GM12878 (cell line): ENCODE measurements around the gene HOXA10. TPM values are rescaled to one million over a fixed set of nuclear protein-coding genes. Genes with fewer than 3 reads are reported as not detected.

ENCODE experiments used
- ATAC-seq: fragments of 200-7000 bp; cut with Tn5 transposase; 3 replicates; pipeline ENCODE4 v1.9.1; 2020; ENCODE audit warnings: mild to moderate bottlenecking, moderate library complexity
- BruUV-seq: library from RNA; stranded (reverse); fragments of 400-500 nt; replicated peaks from 2 replicates; lab custom pipeline; 2021; lab: Mats Ljungman, UMichigan
- CTCF ChIA-PET: fragments of 300-600 bp; sonication (Branson Sonifier 250); formaldehyde crosslinking; extraction: SDS; loops from one replicate; lab custom pipeline; 2021; ENCODE audit warnings: inconsistent platforms; lab: Yijun Ruan, JAX
- POLR2A ChIA-PET: fragments of 350-600 bp; formaldehyde crosslinking; extraction: SDS; loops from one replicate; lab custom pipeline; 2021; ENCODE audit warnings: inconsistent platforms; lab: Charles Lee
- RAD21 ChIA-PET: fragments of 300-600 bp; sonication (Branson Sonifier 250); formaldehyde crosslinking; loops from one replicate; lab custom pipeline; 2023; ENCODE audit warnings: antibody characterized with exemption; ENCODE audit not compliant: unreplicated experiment; lab: Charles Lee
- SMC1A ChIA-PET: fragments of 300-600 bp; sonication (Branson Sonifier 250); formaldehyde crosslinking; loops from one replicate; lab custom pipeline; 2023; ENCODE audit not compliant: unreplicated experiment, uncharacterized antibody; lab: Charles Lee
- DNase-seq: peaks from one replicate; pipeline ENCODE4 v3.0.0-alpha.2; 2011; ENCODE audit warnings: low read depth, low spot score
- FAIRE-seq: peaks from 3 replicates; lab custom pipeline; 2011; peaks lifted over from hg19 to GRCh38; lab: Jason Lieb, UNC
- H2AFZ ChIP-seq: 2 replicates; pipeline ENCODE4 v1.6.0; 2011; ENCODE audit warnings: low read depth, low read length, control low read depth; ENCODE audit not compliant: control insufficient read depth
- H3K27ac ChIP-seq: 2 replicates; pipeline ENCODE4 v1.5.1; 2011; ENCODE audit warnings: control low read depth; ENCODE audit not compliant: control insufficient read depth, insufficient read depth
- H3K27me3 ChIP-seq, 2 experiments: replicated peaks in 1 of 2; 2 replicates each; pipeline versions ENCODE4 v1.6.0 to v1.6.1; 2011; ENCODE audit warnings: low read length in 1 of 2; ENCODE audit not compliant: control insufficient read depth in 2 of 2, insufficient read depth in 2 of 2
- H3K36me3 ChIP-seq, 2 experiments: 2 replicates each; pipeline ENCODE4 v1.5.1; 2011; ENCODE audit warnings: low read length in 1 of 2; ENCODE audit not compliant: control insufficient read depth in 2 of 2, insufficient read depth in 2 of 2
- H3K4me1 ChIP-seq: 2 replicates; pipeline ENCODE4 v1.6.1; 2011; ENCODE audit warnings: mild to moderate bottlenecking, low read length, moderate library complexity, mixed read lengths; ENCODE audit not compliant: control insufficient read depth, insufficient read depth
- H3K4me2 ChIP-seq: 2 replicates; pipeline ENCODE4 v1.6.0; 2011; ENCODE audit warnings: control low read depth; ENCODE audit not compliant: control insufficient read depth, insufficient read depth
- H3K4me3 ChIP-seq: fragments of 200-600 bp; sonication (generic); 2 replicates; pipeline ENCODE4 v1.5.1; 2016
- H3K79me2 ChIP-seq: 2 replicates; pipeline ENCODE4 v1.6.0; 2011; ENCODE audit warnings: low read length; ENCODE audit not compliant: control insufficient read depth, insufficient read depth
- H3K9ac ChIP-seq: 2 replicates; pipeline ENCODE4 v1.8.0; 2011; ENCODE audit warnings: low read length, control low read depth, mixed read lengths; ENCODE audit not compliant: control insufficient read depth, insufficient read depth
- H3K9me3 ChIP-seq: replicated peaks from 3 replicates; pipeline ENCODE4 v1.5.1; 2011; ENCODE audit warnings: mild to moderate bottlenecking, low read length; ENCODE audit not compliant: control insufficient read depth, insufficient read depth
- H4K20me1 ChIP-seq: 2 replicates; pipeline ENCODE4 v1.6.0; 2011; ENCODE audit not compliant: control insufficient read depth, insufficient read depth
- CTCF ChIP-seq, 3 experiments: IDR thresholded peaks in 2 of 3; conservative IDR thresholded peaks in 1 of 3; 2 replicates each; pipeline ENCODE4 v1.5.1; 2011; ENCODE audit warnings: low read depth in 3 of 3, low read length in 3 of 3, mild to moderate bottlenecking in 3 of 3, control low read depth in 2 of 3, moderate library complexity in 2 of 3, inconsistent platforms in 1 of 3, mixed read lengths in 1 of 3; ENCODE audit not compliant: control insufficient read depth in 2 of 3, insufficient read depth in 1 of 3; ENCODE audit errors: extremely low read depth in 1 of 3
- ELK1 ChIP-seq: IDR thresholded peaks from 2 replicates; pipeline ENCODE4 v1.6.1; 2012; ENCODE audit warnings: low read depth, low read length, improper control_type of control experiment
- EP300 ChIP-seq, 2 experiments: fragments of 150-350 bp in 1 of 2; IDR thresholded peaks; 2 replicates each; pipeline ENCODE4 v1.6.1; 2011 to 2012; ENCODE audit warnings: low read depth in 2 of 2, low read length in 2 of 2, borderline replicate concordance in 1 of 2, improper control_type of control experiment in 1 of 2, inconsistent platforms in 1 of 2; ENCODE audit not compliant: control insufficient read depth in 1 of 2
- IRF5 ChIP-seq: fragments of 450-650 bp; IDR thresholded peaks from 2 replicates; pipeline ENCODE4 v1.6.1; 2017; ENCODE audit warnings: borderline replicate concordance
- MXI1 ChIP-seq: fragments of 150-350 bp; IDR thresholded peaks from 2 replicates; pipeline ENCODE4 v1.6.1; 2011; ENCODE audit warnings: low read depth, mild to moderate bottlenecking, inconsistent platforms, low read length, improper control_type of control experiment
- POLR2AphosphoS5 ChIP-seq: IDR thresholded peaks from 2 replicates; pipeline ENCODE4 v1.6.1; 2011; ENCODE audit warnings: mild to moderate bottlenecking, low read length, inconsistent platforms
- USF2 ChIP-seq: IDR thresholded peaks from 2 replicates; pipeline ENCODE4 v1.6.1; 2011; ENCODE audit warnings: low read depth, low read length, improper control_type of control experiment, borderline replicate concordance
- YBX1 ChIP-seq: fragments of 450-650 bp; IDR thresholded peaks from 2 replicates; pipeline ENCODE4 v1.6.1; 2016; ENCODE audit warnings: antibody characterized with exemption
- ZNF217 ChIP-seq: fragments of 450-650 bp; IDR thresholded peaks from 2 replicates; pipeline ENCODE4 v1.6.1; 2017; ENCODE audit warnings: antibody characterized with exemption, mild to moderate bottlenecking
- WGBS: methylation state at CpG from one replicate; pipeline ENCODE4 v1.1.6; 2016; ENCODE audit warnings: low lambda C conversion rate; ENCODE audit not compliant: insufficient replicate concordance, insufficient coverage; ENCODE audit errors: missing lambda C conversion rate; 5-methylcytosine and 5-hydroxymethylcytosine counted together
- in situ Hi-C: fragments of 300-500 bp; cut with MboI; formaldehyde crosslinking; loops from 9 replicates; pipeline ENCODE4 v1.14.3; 2018; ENCODE audit warnings: mixed read lengths
- intact Hi-C: fragments of 100-400 bp; cut with micrococcal nuclease; formaldehyde crosslinking; loops from one replicate; pipeline ENCODE4 v1.14.2; 2022; ENCODE audit not compliant: unreplicated experiment
- polyA plus RNA-seq, 11 experiments: library from polyadenylated mRNA; depleted of rRNA in 4 of 11; unstranded in 6 of 11; stranded (reverse) in 5 of 11; fragments of >200 nt; fragmentation: Nextera tagmentation in 4 of 11; fragmentation: Illumina TruSeq in 1 of 11; extraction: Ambion mirVana in 4 of 11; extraction: Trizol in 1 of 11; gene quantifications; 1 replicate in 1 of 11; 2 replicates in 10 of 11; pipeline versions ENCODE4 v1.2.1 to v1.2.3, GENCODE V29; 2011 to 2016; ENCODE audit warnings: inconsistent platforms in 2 of 11, missing spikeins in 2 of 11, low read depth in 1 of 11
- total RNA-seq, 4 experiments: library from RNA; depleted of rRNA in 3 of 4; stranded (reverse); fragments of >200 nt in 3 of 4; fragmentation: Illumina TruSeq in 1 of 4; extraction: Trizol in 1 of 4; gene quantifications; 2 replicates each; pipeline versions ENCODE4 v1.2.1 to v1.2.3, GENCODE V29; 2013 to 2021

The HOXA10 gene
- total and polyA plus RNA-seq, 10 of the 15 experiments (the other 5 are each of a cell fraction or from before 2014, with no cell fraction given), result not detected

GRCh38 chr7:27123477-27124053, 50.6 kb downstream of the HOXA10 start:
- WGBS, result 84% methylated on average over 26 of the region's 26 CpGs
- H3K27me3 ChIP-seq, result peaks cover 0 to 2% of the 10 kb centered on the region in 2 experiments; a peak in 3 of 4 replicates
- DNase-seq, result no peak
- no peak for TF ChIP-seq USF2
- no peak for TF ChIP-seq MXI1
- TF ChIP-seq EP300 (IDR thresholded peaks at IDR 0.05; ENCODE audit: borderline replicate concordance in 1 of 2, control insufficient read depth in 1 of 2, low read depth in 2 of 2, low read length in 2 of 2), result no peak
- no peak for TF ChIP-seq IRF5
- no peak for TF ChIP-seq YBX1
- no peak for TF ChIP-seq CTCF (IDR thresholded peaks at IDR 0.05 in 2 of 3, conservative IDR thresholded peaks at IDR 0.05 in 1 of 3; ENCODE audit: control insufficient read depth in 2 of 3, extremely low read depth in 1 of 3, insufficient read depth in 1 of 3, low read depth in 3 of 3, low read length in 3 of 3)
- TF ChIP-seq ELK1, result no peak
- no peak for TF ChIP-seq POLR2AphosphoS5
- TF ChIP-seq ZNF217, result no peak
- H2AFZ ChIP-seq, result no peak overlapping the region
- intact Hi-C loops (no loop called here), in situ Hi-C loops (no loop called here)
- H3K9ac ChIP-seq, result no peak overlapping the region
- H3K36me3 ChIP-seq, result no peaks in the 10 kb centered on the region
- ChIA-PET POLR2A (no interaction called here), CTCF (no interaction called here), SMC1A (no interaction called here), RAD21 (no interaction called here)
- H3K27ac ChIP-seq, result no peak overlapping the region
- H3K4me1 ChIP-seq, result no peaks in the 10 kb centered on the region
- no peaks in the 10 kb centered on the region for H4K20me1 ChIP-seq
- no TSS peak for BruUV-seq
- H3K4me2 ChIP-seq, result no peak overlapping the region
- no peaks in the 10 kb centered on the region for H3K79me2 ChIP-seq
- FAIRE-seq, result no peak
- no peak overlapping the region for H3K4me3 ChIP-seq
- ATAC-seq, result no peak
- no peaks in the 10 kb centered on the region for H3K9me3 ChIP-seq
